Lung (tissue), 12 donors: ENCODE results near the gene TICRR. TPM values are rescaled to one million over a fixed set of nuclear protein-coding genes. Genes with fewer than 3 reads are reported as not detected.
A peak's percentile ranks its signal among the peaks of the same experiment; 100 is the strongest.

Experiments
- ATAC-seq: fragments of 200-7000 bp; cut with Tn5 transposase; one replicate; pipeline ENCODE4 v1.9.1; 2020; ENCODE audit warnings: moderate number of reproducible peaks; ENCODE audit not compliant: insufficient read depth, low FRiP score
- DNase-seq, 3 donors: peaks; one replicate each; pipeline ENCODE4 v3.0.0-alpha.2; 2013 to 2017
- H3K27ac ChIP-seq, 2 donors: one replicate each; pipeline ENCODE4 v1.5.1; 2013; ENCODE audit warnings: mild to moderate bottlenecking in 2 of 2, moderate library complexity in 2 of 2, control low read depth in 1 of 2, inconsistent platforms in 1 of 2, low read depth in 1 of 2, low read length in 1 of 2
- H3K27me3 ChIP-seq, 3 donors: one replicate each; pipeline ENCODE4 v1.5.1; 2013; ENCODE audit warnings: low read length in 2 of 3; ENCODE audit not compliant: control insufficient read depth in 3 of 3, insufficient read depth in 3 of 3
- H3K36me3 ChIP-seq, 4 donors: one replicate each; pipeline ENCODE4 v1.5.1; 2013; ENCODE audit warnings: low read length in 4 of 4, mild to moderate bottlenecking in 1 of 4, moderate library complexity in 1 of 4; ENCODE audit not compliant: control insufficient read depth in 4 of 4, insufficient read depth in 4 of 4
- H3K4me1 ChIP-seq, 5 donors: one replicate each; pipeline ENCODE4 v1.5.1; 2013; ENCODE audit warnings: low read length in 5 of 5, mild to moderate bottlenecking in 2 of 5, moderate library complexity in 1 of 5; ENCODE audit not compliant: control insufficient read depth in 5 of 5, insufficient read depth in 5 of 5
- H3K4me3 ChIP-seq: one replicate; pipeline ENCODE4 v1.5.1; 2013; ENCODE audit warnings: mild to moderate bottlenecking, control low read depth, moderate library complexity
- H3K9ac ChIP-seq, 2 donors: one replicate each; pipeline ENCODE4 v1.5.1; 2013; ENCODE audit warnings: low read length in 2 of 2, control low read depth in 1 of 2; ENCODE audit not compliant: insufficient read depth in 1 of 2
- H3K9me3 ChIP-seq, 4 donors: one replicate each; pipeline ENCODE4 v1.5.1; 2013; ENCODE audit warnings: low read length in 3 of 4, mild to moderate bottlenecking in 1 of 4, moderate library complexity in 1 of 4; ENCODE audit not compliant: control insufficient read depth in 4 of 4, insufficient read depth in 3 of 4
- CTCF ChIP-seq: IDR thresholded peaks from 2 replicates; pipeline ENCODE4 v1.5.1; 2012; ENCODE audit warnings: mild to moderate bottlenecking; ENCODE audit errors: control extremely low read depth, extremely low read depth
- WGBS, 2 donors: extraction: QIAGEN DNeasy Blood & Tissue Kit; methylation state at CpG; one replicate each; pipeline ENCODE4 v1.1.7; 2013; 5-methylcytosine and 5-hydroxymethylcytosine counted together
- polyA plus RNA-seq, 2 donors: library from polyadenylated mRNA; stranded (reverse); fragments of 200-250 nt; gene quantifications; one replicate each; pipeline ENCODE4 v1.2.1, GENCODE V29; 2013
- total RNA-seq, 2 donors: library from RNA; depleted of rRNA in 1 of 2; stranded (reverse); fragments of >200 nt in 1 of 2; gene quantifications; one replicate each; pipeline ENCODE4 v1.2.1, GENCODE V29; 2014 to 2021
- donor health status: control.
- donor health status: control.
- donor health status: Bipolar disorder and iron deficiency.
- donor health status: healthy.
- donor health status: DM: yes; HTN: yes; CAD: no.

TICRR gene
- total and polyA plus RNA-seq, 4 donors = 0.31 to 1.7 (median 0.43) TPM

DNA sequence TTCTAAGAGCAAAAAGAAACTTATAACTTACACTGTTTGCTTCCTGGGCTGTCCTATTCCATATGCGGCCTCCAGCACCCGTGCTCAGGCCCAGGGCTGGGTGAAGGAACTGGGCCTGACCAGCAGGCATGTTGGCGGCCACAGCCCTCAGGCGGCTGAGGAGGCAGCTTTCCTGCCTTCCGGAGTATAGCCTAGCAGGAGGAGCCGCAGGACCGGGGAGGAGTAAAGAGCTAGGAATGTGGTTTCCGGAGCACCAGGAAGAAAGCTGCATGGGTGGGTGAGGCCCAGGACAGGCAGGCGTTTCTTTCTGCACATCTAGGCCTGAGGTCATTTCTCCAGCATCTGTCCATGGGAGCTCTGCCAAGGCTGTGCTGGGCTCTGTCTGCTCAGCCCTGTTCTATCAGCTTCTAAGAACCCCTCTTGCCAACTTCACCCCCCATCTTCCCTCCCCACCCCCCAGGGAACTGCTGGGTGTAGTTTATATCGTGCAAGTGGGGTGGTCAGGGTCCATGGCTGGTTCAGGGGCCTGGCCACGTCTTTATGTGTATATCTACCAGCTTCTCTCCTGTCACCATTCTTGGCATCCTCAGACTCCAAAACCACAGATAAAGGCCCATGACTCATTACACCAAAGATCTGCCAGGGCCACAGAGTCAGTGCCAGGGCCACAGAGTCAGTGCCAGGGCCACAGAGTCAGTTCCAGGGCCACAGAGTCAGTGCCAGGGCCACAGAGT, 87.8 kb downstream of the TICRR start:
- peaks cover 0 to 1% (median 0%) of the 10 kb centered on the region in 4 donors for H3K9me3 ChIP-seq
- peak overlapping the region; percentile 46 to 61 for H3K9ac ChIP-seq
- H3K36me3 ChIP-seq = no peaks in the 10 kb centered on the region
- TF ChIP-seq CTCF = no peak
- H3K4me3 ChIP-seq = no peak overlapping the region
- peaks cover 0 to 25% (median 5%) of the 10 kb centered on the region in 5 donors for H3K4me1 ChIP-seq
- H3K27ac ChIP-seq = peak overlapping the region in 1 of 2 donors; percentile 27
- 37 to 47% methylated on average over 11 of the region's 11 CpGs for WGBS, 2 donors
- ATAC-seq (peak; percentile 72), DNase-seq (peak; percentile 74 to 79 (median 75))
- H3K27me3 ChIP-seq = no peaks in the 10 kb centered on the region

DNA sequence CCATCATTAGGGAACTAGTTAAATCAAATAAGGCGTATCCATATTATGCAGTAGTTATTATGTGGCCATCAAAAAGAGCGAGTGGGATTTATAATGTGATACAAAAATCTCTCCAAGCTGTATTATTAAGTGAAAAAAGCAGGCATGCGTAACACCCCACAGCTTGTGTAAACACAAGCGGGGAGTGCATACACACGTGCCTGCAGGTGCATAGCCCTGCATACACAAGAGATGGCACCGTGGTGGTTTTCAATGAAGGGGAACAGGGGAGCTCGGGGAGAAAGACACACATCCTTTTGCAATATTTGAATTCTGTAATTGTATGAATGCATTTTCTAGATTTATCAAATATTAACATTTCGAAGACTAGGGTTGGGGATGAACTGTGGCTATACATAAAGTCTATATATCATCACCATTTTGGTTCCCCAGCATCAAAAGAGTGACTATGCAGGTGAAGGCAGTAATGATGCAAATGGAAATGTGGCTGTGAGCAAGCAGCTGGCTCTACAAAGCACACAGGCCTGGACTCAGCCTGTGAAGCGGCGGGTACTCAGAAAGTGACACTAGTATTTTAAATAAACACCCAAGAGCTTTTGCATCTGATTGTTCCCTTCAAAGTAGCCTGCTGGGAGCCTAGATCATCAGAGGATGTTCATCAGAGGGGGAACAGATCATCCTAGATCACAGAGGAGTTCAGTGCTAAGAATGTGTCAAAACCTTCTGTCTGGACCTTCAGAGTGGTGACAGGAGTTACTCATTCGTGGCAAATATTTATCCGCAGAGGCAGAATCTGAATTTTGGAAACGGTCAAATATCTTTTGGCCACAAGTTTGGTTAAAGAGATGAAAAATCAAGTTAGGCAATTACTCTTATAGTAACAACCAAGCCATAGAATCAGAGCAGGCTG, 89.4 kb downstream of the TICRR start:
- H3K36me3 ChIP-seq = no peaks in the 10 kb centered on the region
- peaks cover 0 to 25% (median 5%) of the 10 kb centered on the region in 5 donors for H3K4me1 ChIP-seq
- no peak overlapping the region for H3K4me3 ChIP-seq
- no peak overlapping the region for H3K27ac ChIP-seq
- peak overlapping the region in 1 of 2 donors; percentile 62 for H3K9ac ChIP-seq
- H3K27me3 ChIP-seq = no peaks in the 10 kb centered on the region
- DNase-seq = peak in 2 of 3 donors; percentile 17 to 29
- H3K9me3 ChIP-seq = peaks cover 0 to 1% (median 0%) of the 10 kb centered on the region in 4 donors
- no peak for ATAC-seq
- 90 to 93% methylated on average over 13 of the region's 13 CpGs for WGBS, 2 donors
- no peak for TF ChIP-seq CTCF

GRCh38 chr15:89665449-89666181, 90.3 kb downstream of the TICRR start:
- TF ChIP-seq CTCF = no peak
- WGBS, 2 donors = 2 to 4% methylated on average over 71 to 72 of the region's 72 CpGs
- H3K27ac ChIP-seq = peak overlapping the region; percentile 52 to 68
- H3K36me3 ChIP-seq = no peaks in the 10 kb centered on the region
- H3K27me3 ChIP-seq = no peaks in the 10 kb centered on the region
- ATAC-seq (peak; percentile 28), DNase-seq (peak; percentile 75 to 87 (median 75))
- H3K9me3 ChIP-seq = peaks cover 0 to 1% (median 0%) of the 10 kb centered on the region in 4 donors
- peaks cover 0 to 25% (median 5%) of the 10 kb centered on the region in 5 donors for H3K4me1 ChIP-seq
- peak overlapping the region in 1 of 2 donors; percentile 62 for H3K9ac ChIP-seq
- peak overlapping the region; percentile 40 for H3K4me3 ChIP-seq
